PC-9 (cell line): ENCODE data around the gene PKNOX2. TPM values are rescaled to one million over a fixed set of nuclear protein-coding genes. Genes with fewer than 3 reads are reported as not detected.

Experiments
- BruUV-seq: library from RNA; stranded (reverse); fragments of 400-500 nt; replicated peaks from 2 replicates; lab custom pipeline; 2021; lab: Mats Ljungman, UMichigan
- CTCF ChIA-PET: fragments of 300-600 bp; sonication (Branson Sonifier 250); formaldehyde crosslinking; loops from one replicate; lab custom pipeline; 2022; ENCODE audit warnings: antibody characterized with exemption; lab: Charles Lee
- POLR2A ChIA-PET: fragments of 300-600 bp; sonication (Branson Sonifier 250); formaldehyde crosslinking; loops from one replicate; lab custom pipeline; 2022; ENCODE audit warnings: antibody characterized with exemption; ENCODE audit not compliant: unreplicated experiment; lab: Charles Lee
- DNase-seq, 2 experiments: peaks; one replicate each; pipeline versions ENCODE4 v3.0.0 to v3.0.0-alpha.2; 2015 to 2022; ENCODE audit warnings: mixed read lengths in 1 of 2
- H2AFZ ChIP-seq: fragments of 200-600 bp; sonication (generic); 2 replicates; pipeline ENCODE4 v1.8.1; 2017; ENCODE audit warnings: antibody characterized with exemption
- H3F3A ChIP-seq: fragments of 200-600 bp; sonication (generic); 2 replicates; pipeline ENCODE4 v1.8.1; 2017; ENCODE audit warnings: antibody characterized with exemption, mild to moderate bottlenecking, low read depth; ENCODE audit not compliant: insufficient read depth
- H3K27ac ChIP-seq: fragments of 200-600 bp; sonication (generic); 2 replicates; pipeline ENCODE4 v1.6.1; 2016; ENCODE audit warnings: mixed run types
- H3K27me3 ChIP-seq: fragments of 200-600 bp; sonication (generic); 2 replicates; pipeline ENCODE4 v1.6.1; 2016; ENCODE audit warnings: low read depth, mixed run types; ENCODE audit not compliant: insufficient read depth
- H3K36me3 ChIP-seq: fragments of 200-600 bp; sonication (generic); 2 replicates; pipeline ENCODE4 v1.6.1; 2016; ENCODE audit warnings: low read depth, mixed run types
- H3K4me1 ChIP-seq: fragments of 200-600 bp; sonication (generic); replicated peaks from 2 replicates; pipeline ENCODE4 v1.6.1; 2016; ENCODE audit warnings: mixed run types; ENCODE audit not compliant: insufficient read depth
- H3K4me2 ChIP-seq: fragments of 200-600 bp; sonication (generic); 2 replicates; pipeline ENCODE4 v1.6.1; 2017; ENCODE audit warnings: mixed run types
- H3K4me3 ChIP-seq: fragments of 200-600 bp; sonication (generic); 2 replicates; pipeline ENCODE4 v1.6.1; 2016; ENCODE audit warnings: mixed run types
- H3K79me2 ChIP-seq: fragments of 200-600 bp; sonication (generic); 2 replicates; pipeline ENCODE4 v1.6.1; 2017; ENCODE audit warnings: low read depth, mixed run types
- H3K9me2 ChIP-seq: fragments of 200-600 bp; sonication (generic); 2 replicates; pipeline ENCODE4 v1.8.1; 2017; ENCODE audit warnings: mild to moderate bottlenecking; ENCODE audit not compliant: insufficient read depth
- H3K9me3 ChIP-seq: fragments of 200-600 bp; sonication (generic); 2 replicates; pipeline ENCODE4 v1.8.1; 2016; ENCODE audit warnings: low read depth; ENCODE audit not compliant: insufficient read depth
- H4K20me1 ChIP-seq: fragments of 200-600 bp; sonication (generic); 2 replicates; pipeline ENCODE4 v1.8.1; 2017; ENCODE audit not compliant: insufficient read depth
- CTCF ChIP-seq: fragments of 200-600 bp; sonication (generic); conservative IDR thresholded peaks from 2 replicates; pipeline ENCODE4 v1.6.1; 2017; ENCODE audit warnings: mixed run types, antibody characterized with exemption, mild to moderate bottlenecking, moderate library complexity
- EZH2 ChIP-seq: fragments of 200-600 bp; sonication (generic); IDR thresholded peaks from 2 replicates; pipeline ENCODE4 v1.8.0; 2017; ENCODE audit warnings: antibody characterized with exemption, low read depth
- intact Hi-C: fragments of 100-400 bp; cut with micrococcal nuclease; formaldehyde crosslinking; loops from one replicate; pipeline ENCODE4 v1.10.0; 2022; ENCODE audit not compliant: unreplicated experiment
- total RNA-seq: library from RNA; stranded (reverse); gene quantifications from 2 replicates; pipeline ENCODE4 v1.2.3, GENCODE V29; 2021

The PKNOX2 gene
- total RNA-seq, 1 experiment from 2014 or later: not detected

GRCh38 chr11:125154378-125155099 is 10.0 kb upstream of the PKNOX2 start:
- H3F3A ChIP-seq: no peaks in the 10 kb centered on the region
- TF ChIP-seq EZH2 (no peak), CTCF (no peak)
- no peaks in the 10 kb centered on the region for H3K9me2 ChIP-seq
- no peaks in the 10 kb centered on the region for H3K4me1 ChIP-seq
- H4K20me1 ChIP-seq: no peaks in the 10 kb centered on the region
- no peaks in the 10 kb centered on the region for H3K79me2 ChIP-seq
- H3K4me3 ChIP-seq: no peak overlapping the region
- ChIA-PET POLR2A (no interaction called here), CTCF (no interaction called here)
- intact Hi-C loops: no loop called here
- H3K27me3 ChIP-seq: peaks cover 5% of the 10 kb centered on the region; the same call in 1 of the 2 replicates
- H3K27ac ChIP-seq: no peak overlapping the region
- H3K4me2 ChIP-seq: no peak overlapping the region
- H2AFZ ChIP-seq: no peak overlapping the region
- DNase-seq: no peak
- no peaks in the 10 kb centered on the region for H3K36me3 ChIP-seq
- no TSS peak for BruUV-seq
- H3K9me3 ChIP-seq: no peaks in the 10 kb centered on the region

GRCh38 chr11:125155100-125155444 is 9.5 kb upstream of the PKNOX2 start:
- Histone ChIP-seq H3K79me2 (no peaks in the 10 kb centered on the region), H3K27ac (no peak overlapping the region), H3F3A (no peaks in the 10 kb centered on the region), H3K36me3 (no peaks in the 10 kb centered on the region), H3K4me2 (no peak overlapping the region), H3K27me3 (peaks cover 1% of the 10 kb centered on the region; the same call in 1 of the 2 replicates), H3K9me2 (no peaks in the 10 kb centered on the region), H3K4me3 (no peak overlapping the region), H4K20me1 (no peaks in the 10 kb centered on the region), H3K9me3 (no peaks in the 10 kb centered on the region), H3K4me1 (no peaks in the 10 kb centered on the region), H2AFZ (no peak overlapping the region)
- intact Hi-C loops: no loop called here
- no peak for DNase-seq
- TF ChIP-seq EZH2 (no peak), CTCF (no peak)
- POLR2A ChIA-PET: no interaction called here
- CTCF ChIA-PET: no interaction called here
- no TSS peak for BruUV-seq

GRCh38 chr11:125155767-125156166 is 8.8 kb upstream of the PKNOX2 start:
- H3K4me3 ChIP-seq: no peak overlapping the region
- ChIA-PET CTCF (no interaction called here), POLR2A (no interaction called here)
- no peaks in the 10 kb centered on the region for H4K20me1 ChIP-seq
- no peaks in the 10 kb centered on the region for H3K4me1 ChIP-seq
- H3F3A ChIP-seq: no peaks in the 10 kb centered on the region
- H3K9me2 ChIP-seq: no peaks in the 10 kb centered on the region
- no peak for DNase-seq
- no peak for TF ChIP-seq CTCF
- no peak for TF ChIP-seq EZH2
- no peaks in the 10 kb centered on the region; the same call in 1 of the 2 replicates for H3K27me3 ChIP-seq
- H3K27ac ChIP-seq: no peak overlapping the region
- no peaks in the 10 kb centered on the region for H3K9me3 ChIP-seq
- BruUV-seq: no TSS peak
- H3K36me3 ChIP-seq: no peaks in the 10 kb centered on the region
- H3K4me2 ChIP-seq: no peak overlapping the region
- intact Hi-C loops: no loop called here
- no peaks in the 10 kb centered on the region for H3K79me2 ChIP-seq
- H2AFZ ChIP-seq: no peak overlapping the region
